Measurements from ENCODE around the gene ADAMTS1. TPM values are rescaled to one million over a fixed set of nuclear protein-coding genes. Genes with fewer than 3 reads are reported as not detected.

The ADAMTS1 gene
- total and polyA plus RNA-seq, 2 experiments from 2014 or later = 110 to 136 TPM

- no peaks in the 10 kb centered on the region for H3K27me3 ChIP-seq
- H3K79me2 ChIP-seq = no peaks in the 10 kb centered on the region
- no peaks in the 10 kb centered on the region for H3K36me3 ChIP-seq (replicated peaks; ENCODE audit: insufficient read depth, low read depth)
- no peak overlapping the region for H3K4me2 ChIP-seq
- no peak for DNase-seq (ENCODE audit: low spot score)
- H3K4me3 ChIP-seq = no peak overlapping the region
- H2AFZ ChIP-seq = no peak overlapping the region
- no peak for TF ChIP-seq EZH2phosphoT487 (IDR thresholded peaks at IDR 0.05; ENCODE audit: low read depth, severe bottlenecking, unreplicated experiment)
- no peak for TF ChIP-seq EZH2 (IDR thresholded peaks at IDR 0.05; ENCODE audit: borderline replicate concordance)
- no peak for TF ChIP-seq CTCF (IDR thresholded peaks at IDR 0.05; ENCODE audit: poor library complexity)
- H4K20me1 ChIP-seq (ENCODE audit: insufficient read depth, poor library complexity, severe bottlenecking) = no peaks in the 10 kb centered on the region
- no peaks in the 10 kb centered on the region for H3K4me1 ChIP-seq (ENCODE audit: insufficient read depth)
- no peak overlapping the region for H3K27ac ChIP-seq
- no peaks in the 10 kb centered on the region for H3K9me2 ChIP-seq (replicated peaks; ENCODE audit: insufficient read depth)
- H3K9me3 ChIP-seq (ENCODE audit: low read depth) = no peaks in the 10 kb centered on the region
These were observed 43.0 kb upstream of the ADAMTS1 start for GRCh38 chr21:26888256-26888655.

GRCh38 chr21:26887251-26887650 lies 42.0 kb upstream of the ADAMTS1 start:
- H3K4me3 ChIP-seq = no peak overlapping the region
- 56% methylated on average over 3 of the region's 3 CpGs for WGBS (ENCODE audit: low lambda C conversion rate, missing lambda C conversion rate)
- H2AFZ ChIP-seq = no peak overlapping the region

GRCh38 chr21:26884436-26884835 lies 39.2 kb upstream of the ADAMTS1 start:
- no peak overlapping the region for H3K4me3 ChIP-seq

More at GRCh38 chr21:26887251-26887650, 42.0 kb upstream of the ADAMTS1 start:
- no peak for DNase-seq (ENCODE audit: low spot score)
- Histone ChIP-seq H3K36me3 (replicated peaks; ENCODE audit: insufficient read depth, low read depth) (no peaks in the 10 kb centered on the region), H3K27ac (no peak overlapping the region), H3K4me2 (no peak overlapping the region), H3K79me2 (no peaks in the 10 kb centered on the region), H3K9me3 (ENCODE audit: low read depth) (no peaks in the 10 kb centered on the region), H3K9me2 (replicated peaks; ENCODE audit: insufficient read depth) (no peaks in the 10 kb centered on the region), H4K20me1 (ENCODE audit: insufficient read depth, poor library complexity, severe bottlenecking) (no peaks in the 10 kb centered on the region), H3K27me3 (no peaks in the 10 kb centered on the region), H3K4me1 (ENCODE audit: insufficient read depth) (no peaks in the 10 kb centered on the region)
- no peak for TF ChIP-seq EZH2 (IDR thresholded peaks at IDR 0.05; ENCODE audit: borderline replicate concordance)
- no peak for TF ChIP-seq CTCF (IDR thresholded peaks at IDR 0.05; ENCODE audit: poor library complexity)
- TF ChIP-seq EZH2phosphoT487 (IDR thresholded peaks at IDR 0.05; ENCODE audit: low read depth, severe bottlenecking, unreplicated experiment) = no peak

More at GRCh38 chr21:26884436-26884835, 39.2 kb upstream of the ADAMTS1 start:
- 70% methylated on average over 2 of the region's 2 CpGs for WGBS (ENCODE audit: low lambda C conversion rate, missing lambda C conversion rate)
- TF ChIP-seq CTCF (IDR thresholded peaks at IDR 0.05; ENCODE audit: poor library complexity) (no peak), EZH2 (IDR thresholded peaks at IDR 0.05; ENCODE audit: borderline replicate concordance) (no peak), EZH2phosphoT487 (IDR thresholded peaks at IDR 0.05; ENCODE audit: low read depth, severe bottlenecking, unreplicated experiment) (no peak)
- Histone ChIP-seq H3K27ac (no peak overlapping the region), H2AFZ (no peak overlapping the region), H3K79me2 (no peaks in the 10 kb centered on the region), H4K20me1 (ENCODE audit: insufficient read depth, poor library complexity, severe bottlenecking) (no peaks in the 10 kb centered on the region), H3K4me2 (no peak overlapping the region), H3K9me3 (ENCODE audit: low read depth) (no peaks in the 10 kb centered on the region), H3K27me3 (no peaks in the 10 kb centered on the region), H3K4me1 (ENCODE audit: insufficient read depth) (no peaks in the 10 kb centered on the region), H3K36me3 (replicated peaks; ENCODE audit: insufficient read depth, low read depth) (no peaks in the 10 kb centered on the region), H3K9me2 (replicated peaks; ENCODE audit: insufficient read depth) (no peaks in the 10 kb centered on the region)
- no peak for DNase-seq (ENCODE audit: low spot score)
